HCT116 (cell line): ENCODE data around the gene KAZN. TPM values are rescaled to one million over a fixed set of nuclear protein-coding genes. Genes with fewer than 3 reads are reported as not detected.

ENCODE experiments used
- ATAC-seq: fragments of 200-7000 bp; cut with Tn5 transposase; 2 replicates; pipeline ENCODE4 v1.9.1; 2020; ENCODE audit warnings: mild to moderate bottlenecking, moderate library complexity
- BruUV-seq: library from RNA; stranded (reverse); fragments of 400-500 nt; replicated peaks from 2 replicates; lab custom pipeline; 2021; lab: Mats Ljungman, UMichigan
- CTCF ChIA-PET: fragments of 300-600 bp; sonication (Branson Sonifier 250); formaldehyde crosslinking; loops from one replicate; lab custom pipeline; 2021; ENCODE audit warnings: antibody characterized with exemption; lab: Charles Lee
- POLR2A ChIA-PET: fragments of 300-600, 350-600 bp; sonication (Branson Sonifier 250); formaldehyde crosslinking; loops from one replicate; lab custom pipeline; 2021; ENCODE audit warnings: antibody characterized with exemption; lab: Charles Lee
- RAD21 ChIA-PET, 2 experiments: fragments of 300-600 bp; sonication (Branson Sonifier 250); formaldehyde crosslinking; loops; one replicate each; lab custom pipeline; 2023; ENCODE audit warnings: low total read pairs in 2 of 2; ENCODE audit not compliant: uncharacterized antibody in 2 of 2, unreplicated experiment in 2 of 2, low non-redundant PET in 1 of 2; lab: Charles Lee
- DNase-seq: peaks from one replicate; pipeline ENCODE4 v3.0.0-alpha.2; 2010; ENCODE audit warnings: low read depth, low spot score
- H2AFZ ChIP-seq: fragments of 200-600 bp; shearing (Covaris generic), sonication (generic); 2 replicates; pipeline ENCODE4 v1.6.1; 2017; ENCODE audit warnings: low read depth, mixed run types, mixed read lengths, antibody characterized with exemption, low read length; ENCODE audit not compliant: poor library complexity, severe bottlenecking
- H3K27ac ChIP-seq: 2 replicates; pipeline ENCODE4 v1.5.1; 2012; ENCODE audit warnings: low read depth, low read length
- H3K27me3 ChIP-seq: fragments of 200-600 bp; sonication (generic); 2 replicates; pipeline ENCODE4 v1.6.1; 2016; ENCODE audit warnings: mixed run types, low read length, mixed read lengths; ENCODE audit not compliant: insufficient read depth
- H3K36me3 ChIP-seq, 2 experiments: fragments of 200-500 bp in 1 of 2; fragments of 200-600 bp in 1 of 2; sonication (Bioruptor generic) in 1 of 2; sonication (generic) in 1 of 2; 2 replicates each; pipeline versions ENCODE4 v1.5.1 to v1.6.1; 2014 to 2016; ENCODE audit warnings: low read length in 2 of 2, inconsistent platforms in 1 of 2, mixed read lengths in 1 of 2, mixed run types in 1 of 2; ENCODE audit not compliant: insufficient read depth in 2 of 2, control insufficient read depth in 1 of 2
- H3K4me1 ChIP-seq, 2 experiments: fragments of 200-600 bp in 1 of 2; sonication (generic) in 1 of 2; 2 replicates each; pipeline versions ENCODE4 v1.5.1 to v1.6.1; 2012 to 2017; ENCODE audit warnings: low read length in 2 of 2, inconsistent platforms in 1 of 2, mild to moderate bottlenecking in 1 of 2, mixed read lengths in 1 of 2, mixed run types in 1 of 2, moderate library complexity in 1 of 2; ENCODE audit not compliant: insufficient read depth in 2 of 2, control insufficient read depth in 1 of 2
- H3K4me2 ChIP-seq: fragments of 200-600 bp; sonication (generic); 2 replicates; pipeline ENCODE4 v1.6.1; 2017; ENCODE audit warnings: mixed run types, low read length, mixed read lengths
- H3K4me3 ChIP-seq, 2 experiments: fragments of 200-600 bp in 1 of 2; sonication (generic) in 1 of 2; replicated peaks in 1 of 2; 2 replicates each; pipeline ENCODE4 v1.5.1; 2011 to 2016; ENCODE audit warnings: low read length in 2 of 2, control low read depth in 1 of 2, low read depth in 1 of 2, mild to moderate bottlenecking in 1 of 2, mixed read lengths in 1 of 2, mixed run types in 1 of 2
- H3K79me2 ChIP-seq: fragments of 200-600 bp; sonication (generic); 2 replicates; pipeline ENCODE4 v1.6.1; 2017; ENCODE audit warnings: mild to moderate bottlenecking, mixed run types, low read length, moderate library complexity, mixed read lengths; ENCODE audit not compliant: insufficient read depth
- H3K9ac ChIP-seq: fragments of 200-600 bp; sonication (generic); 2 replicates; pipeline ENCODE4 v1.6.1; 2016; ENCODE audit warnings: low read length, mixed read lengths
- H3K9me2 ChIP-seq: fragments of 200-600 bp; sonication (generic), shearing (Covaris generic); 2 replicates; pipeline ENCODE4 v1.6.1; 2017; ENCODE audit warnings: mixed run types, mild to moderate bottlenecking, moderate library complexity; ENCODE audit not compliant: insufficient read depth
- H3K9me3 ChIP-seq, 2 experiments: fragments of 200-500 bp in 1 of 2; fragments of 200-600 bp in 1 of 2; sonication (Bioruptor generic) in 1 of 2; sonication (generic) in 1 of 2; 2 replicates each; pipeline ENCODE4 v1.6.1; 2014 to 2017; ENCODE audit warnings: low read length in 2 of 2, mixed read lengths in 2 of 2, inconsistent platforms in 1 of 2, low read depth in 1 of 2, mild to moderate bottlenecking in 1 of 2, mixed run types in 1 of 2, moderate library complexity in 1 of 2; ENCODE audit not compliant: control insufficient read depth in 1 of 2, insufficient read depth in 1 of 2
- H4K20me1 ChIP-seq: fragments of 200-600 bp; sonication (generic), shearing (Covaris generic); 2 replicates; pipeline ENCODE4 v1.6.1; 2017; ENCODE audit warnings: mixed run types, mild to moderate bottlenecking, moderate library complexity; ENCODE audit not compliant: insufficient read depth
- ELF1 ChIP-seq: IDR thresholded peaks from 2 replicates; pipeline ENCODE4 v1.6.1; 2012; ENCODE audit warnings: low read depth, borderline replicate concordance
- FOSL1 ChIP-seq: IDR thresholded peaks from 2 replicates; pipeline ENCODE4 v1.6.1; 2012; ENCODE audit warnings: low read depth
- POLR2A ChIP-seq: IDR thresholded peaks from 2 replicates; pipeline ENCODE4 v1.7.0; 2011; ENCODE audit warnings: borderline replicate concordance; ENCODE audit not compliant: insufficient read depth, insufficient read length; ENCODE audit errors: extremely low read depth
- RAD21 ChIP-seq: IDR thresholded peaks from 2 replicates; pipeline ENCODE4 v1.6.1; 2012; ENCODE audit warnings: low read depth, mild to moderate bottlenecking
- TCF7L2 ChIP-seq: IDR thresholded peaks from 2 replicates; pipeline ENCODE4 v1.7.0; 2011; ENCODE audit warnings: borderline replicate concordance, inconsistent platforms; ENCODE audit not compliant: insufficient read depth, insufficient read length; ENCODE audit errors: extremely low read depth
- ZNF274 ChIP-seq: fragments of 200-500 bp; sonication (Bioruptor generic); IDR thresholded peaks from 2 replicates; pipeline ENCODE4 v1.6.1; 2014; ENCODE audit warnings: mild to moderate bottlenecking, low read depth, low read length, inconsistent platforms
- intact Hi-C: fragments of 100-400 bp; cut with micrococcal nuclease; formaldehyde crosslinking; loops from 2 replicates; pipeline ENCODE4 v1.10.0; 2022
- total RNA-seq: library from RNA; stranded (reverse); gene quantifications from one replicate; pipeline ENCODE4 v1.2.1, GENCODE V29; 2021; ENCODE audit not compliant: unreplicated experiment

Gene KAZN
- total RNA-seq, 1 experiment from 2014 or later, result 13.4 TPM

DNA sequence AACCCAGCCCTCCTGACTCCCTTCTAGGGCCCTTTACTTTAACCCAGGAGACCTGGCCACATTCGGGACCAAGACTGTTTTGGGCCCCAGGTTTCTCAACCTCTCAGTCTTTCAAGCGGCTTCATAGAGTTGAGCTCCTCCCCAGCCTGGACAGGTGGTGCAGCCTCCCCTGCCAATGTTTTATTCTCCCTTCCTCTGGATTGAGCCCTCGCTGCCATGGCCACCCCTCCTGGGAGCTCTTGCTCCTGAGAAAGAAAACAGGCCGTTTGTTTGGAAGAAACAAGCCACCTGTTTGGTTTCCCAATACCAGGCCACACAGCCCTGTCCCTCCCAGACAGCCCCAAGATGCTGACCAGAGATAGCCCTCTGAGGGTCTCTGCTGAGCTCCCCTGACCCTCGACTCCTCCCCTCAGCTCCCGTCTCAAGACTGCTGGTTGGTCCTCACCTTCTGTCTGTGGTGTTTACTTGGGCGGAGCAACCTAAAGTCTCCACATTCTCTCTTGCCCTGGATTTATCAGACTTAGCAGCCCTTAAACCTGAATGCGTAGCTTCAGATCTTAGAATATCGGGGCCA, 558.4 kb downstream of the KAZN start (continued):
- no peak for TF ChIP-seq ZNF274

DNA sequence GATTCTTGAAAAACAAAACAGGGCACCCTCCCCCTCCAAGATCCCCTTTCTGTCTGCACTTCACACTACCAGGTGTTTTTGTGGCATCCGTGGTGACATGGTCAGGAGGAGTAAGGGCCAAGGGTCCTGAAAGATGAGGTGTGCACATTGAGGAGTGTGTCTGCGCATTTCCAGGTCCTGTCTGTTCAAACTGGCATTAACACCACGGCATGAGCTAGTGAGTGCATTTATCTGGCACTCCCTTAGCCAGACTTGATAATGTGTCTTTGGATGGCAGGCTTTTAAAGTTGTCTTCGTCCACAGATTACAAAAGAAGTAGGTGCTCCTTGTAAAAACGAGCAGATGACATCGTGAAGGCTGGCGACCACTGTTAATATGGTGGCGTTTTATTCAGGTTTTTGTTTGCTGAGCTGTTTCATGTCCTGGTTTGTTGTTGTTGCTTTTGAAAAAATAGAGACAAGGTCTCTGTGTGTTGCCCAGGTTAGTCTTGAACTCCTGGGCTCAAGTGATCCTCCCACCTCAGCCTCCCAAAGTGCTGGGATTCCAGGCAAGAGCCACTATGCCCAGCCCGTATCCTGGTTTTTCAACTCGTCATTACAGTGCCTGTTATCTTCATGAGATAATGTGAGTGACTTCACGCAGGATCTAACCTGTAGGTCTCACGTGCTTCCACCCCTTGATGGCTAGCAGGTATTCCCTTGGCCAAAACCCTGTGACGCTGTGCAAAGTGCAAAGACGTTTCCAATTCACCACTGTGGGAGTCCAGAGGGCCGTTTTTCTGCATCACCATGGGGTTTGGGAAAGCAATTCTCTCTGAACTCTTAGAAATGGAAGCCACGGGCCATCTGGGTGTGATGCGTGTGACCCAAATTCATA, 559.3 kb downstream of the KAZN start:
- BruUV-seq, result no TSS peak
- POLR2A ChIA-PET, result interaction anchor here (1.3 kb wide), 1 partner anchor 11 kb away, joined by 3 read pairs; no protein-coding TSS in a partner anchor

More for the DNA sequence above, 559.3 kb downstream of the KAZN start:
- Histone ChIP-seq H3K27me3 (no peaks in the 10 kb centered on the region), H3K9me3 (no peaks in the 10 kb centered on the region), H3K36me3 (no peaks in the 10 kb centered on the region), H3K4me2 (no peak overlapping the region), H4K20me1 (no peaks in the 10 kb centered on the region; the same call in 1 of the 2 replicates), H3K9me2 (no peaks in the 10 kb centered on the region), H2AFZ (no peak overlapping the region), H3K9ac (no peak overlapping the region), H3K27ac (no peak overlapping the region), H3K79me2 (peaks cover 85% of the 10 kb centered on the region), H3K4me1 (peaks cover 10 to 44% of the 10 kb centered on the region in 2 experiments; a peak in 3 of 4 replicates), H3K4me3 (no peak overlapping the region)
- ATAC-seq, result no peak
- TF ChIP-seq POLR2A (no peak), RAD21 (no peak), ELF1 (no peak), TCF7L2 (no peak), FOSL1 (no peak)
- intact Hi-C loops, result no loop called here
- ChIA-PET CTCF (no interaction called here), RAD21 (no interaction called here)
- no peak for DNase-seq
